Raji (cell line): ENCODE data around the gene DBR1.

Source experiments
- POLR2A ChIP-seq: IDR thresholded peaks from 2 replicates; pipeline ENCODE4 v1.6.1; 2011; ENCODE audit warnings: low read depth, low read length, control low read depth; ENCODE audit not compliant: insufficient read depth

The DBR1 gene

DNA sequence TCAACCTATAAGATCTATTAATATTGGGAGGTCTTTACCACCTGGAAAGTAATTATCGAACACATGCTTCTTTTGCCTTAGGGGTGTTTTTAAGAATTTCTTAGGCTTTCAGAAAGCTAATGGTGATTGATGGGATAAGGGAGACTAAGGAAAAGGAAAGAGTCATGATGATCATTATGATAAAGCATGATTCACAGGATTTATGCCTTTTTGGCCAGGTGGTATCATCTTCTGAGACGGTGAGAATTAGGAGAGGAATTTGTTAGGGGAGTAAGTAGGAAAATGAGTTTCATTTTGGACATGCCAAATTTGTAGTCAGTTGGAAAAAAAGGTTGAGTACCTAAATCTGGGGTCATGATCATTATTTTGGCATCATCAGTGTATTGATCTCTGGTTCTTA is 21.3 kb upstream of the DBR1 start:
- no peak for TF ChIP-seq POLR2A

DNA sequence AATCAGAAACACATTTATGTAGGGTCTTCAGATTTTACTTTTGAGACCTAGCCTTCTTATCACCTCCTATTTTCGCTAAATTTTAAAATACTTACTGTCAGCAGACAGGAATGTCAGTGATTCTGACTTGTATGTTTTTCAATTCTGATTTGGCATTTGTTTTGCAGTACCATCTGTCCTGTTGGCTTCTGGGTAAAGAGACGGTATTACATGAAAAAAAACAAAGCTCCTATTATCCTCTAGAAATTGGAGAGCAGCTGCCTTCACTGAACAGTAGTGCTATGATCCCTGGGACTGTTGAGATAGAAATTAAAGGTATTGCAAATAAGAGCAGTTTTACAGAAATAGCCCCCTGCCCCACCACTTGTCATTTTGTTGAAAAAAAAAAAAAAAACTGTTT is 20.8 kb upstream of the DBR1 start:
- TF ChIP-seq POLR2A = no peak

DNA sequence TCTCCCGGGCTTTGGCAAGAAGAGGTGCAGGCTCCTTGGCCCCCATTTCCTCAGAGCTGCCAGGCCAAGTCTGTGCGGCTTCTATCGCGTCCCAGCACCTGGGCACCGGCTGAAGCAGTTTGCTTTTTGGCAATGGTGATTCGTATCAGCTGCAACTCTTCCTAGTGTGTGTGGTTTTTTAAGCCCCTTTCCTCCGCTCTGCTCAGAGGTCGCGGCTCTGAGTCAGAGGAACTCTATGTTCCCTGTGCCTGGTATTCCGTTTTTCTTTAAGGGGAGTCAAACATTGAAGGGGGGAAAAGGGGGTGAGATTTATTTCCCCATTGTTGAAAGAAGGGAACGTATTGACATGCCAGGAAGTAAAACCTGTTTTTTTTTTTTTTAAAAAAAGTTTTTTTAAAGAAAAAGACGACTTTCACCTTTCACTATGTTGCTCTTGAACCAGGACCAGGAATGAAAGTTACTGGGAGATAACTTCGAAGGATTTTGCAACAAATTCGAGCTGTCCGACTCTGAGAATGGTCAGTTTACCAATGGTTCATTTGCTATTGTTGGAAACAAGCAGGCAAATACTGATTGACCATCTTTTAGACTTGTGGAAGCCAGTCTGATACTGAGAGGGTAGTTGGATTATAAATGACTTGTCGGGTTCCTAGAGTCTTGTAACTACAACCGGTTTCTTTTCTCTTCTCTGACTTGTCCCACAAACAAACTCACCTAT is 13.5 kb upstream of the DBR1 start:
- TF ChIP-seq POLR2A = no peak

DNA sequence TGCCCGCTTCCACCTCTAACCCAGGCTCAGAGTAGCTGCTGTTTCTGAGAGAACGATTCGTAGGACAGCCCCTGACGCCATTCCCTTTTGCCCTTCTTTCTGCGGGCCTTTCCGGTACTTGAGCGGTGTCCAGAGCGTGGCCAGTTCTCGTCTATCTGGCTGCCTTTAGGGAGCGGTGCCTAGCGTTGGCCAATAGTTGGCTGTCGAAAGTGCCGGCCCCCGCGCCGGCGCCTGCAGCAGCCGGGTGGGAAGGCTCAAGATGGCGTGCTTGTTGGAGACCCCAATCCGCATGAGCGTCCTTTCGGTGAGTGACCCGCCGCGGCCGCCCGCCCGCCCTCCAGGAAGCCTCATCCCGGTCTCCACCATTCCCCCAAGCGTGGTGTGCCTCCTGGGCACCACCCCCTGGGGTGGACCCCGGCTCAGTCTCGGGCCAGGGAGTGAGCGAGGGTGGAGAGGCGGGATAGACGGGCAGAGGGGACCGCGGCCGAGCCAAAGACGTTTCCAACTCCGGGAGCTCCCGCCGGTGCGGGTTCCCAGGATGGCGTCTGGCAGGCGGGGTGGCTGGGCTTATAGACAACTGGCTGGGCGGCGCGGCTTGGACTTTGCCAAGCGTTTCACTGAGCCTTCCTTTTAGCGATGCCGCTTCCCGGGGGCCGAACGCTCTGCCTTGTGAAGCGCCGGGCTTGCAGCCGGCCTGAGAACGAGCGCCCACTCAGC is 12.7 kb upstream of the DBR1 start, which contains the start of gene ARMC8:
Gene ARMC8 (plus strand): TSS at position 6 of the 717 bp plus-strand sequence. CDS start 254 bp downstream, at position 260.
- peak; percentile 80 for TF ChIP-seq POLR2A

DNA sequence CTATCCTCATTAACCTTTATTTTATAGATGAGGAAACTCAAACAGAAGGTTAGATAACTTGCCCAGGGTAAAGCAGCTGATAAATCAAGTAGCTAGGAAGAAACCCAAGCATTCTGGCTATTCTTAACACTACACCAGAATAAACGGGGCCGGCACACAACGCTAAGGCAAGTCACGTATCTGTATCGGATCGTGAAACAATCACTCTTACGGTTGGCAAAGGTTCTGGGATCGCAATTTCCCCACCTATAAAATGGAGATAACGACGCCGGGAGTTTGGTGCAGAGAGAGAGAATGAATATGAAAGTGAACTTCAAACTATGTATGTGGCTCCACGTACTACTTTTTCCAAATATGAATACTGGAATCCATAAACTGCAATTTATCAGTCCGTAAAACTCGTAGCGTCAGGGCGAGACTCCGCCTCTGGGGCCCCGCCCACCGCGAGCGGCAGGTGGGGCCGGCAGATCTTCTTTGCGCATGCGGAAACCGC is 12.1 kb upstream of the DBR1 start:
- TF ChIP-seq POLR2A = no peak

DNA sequence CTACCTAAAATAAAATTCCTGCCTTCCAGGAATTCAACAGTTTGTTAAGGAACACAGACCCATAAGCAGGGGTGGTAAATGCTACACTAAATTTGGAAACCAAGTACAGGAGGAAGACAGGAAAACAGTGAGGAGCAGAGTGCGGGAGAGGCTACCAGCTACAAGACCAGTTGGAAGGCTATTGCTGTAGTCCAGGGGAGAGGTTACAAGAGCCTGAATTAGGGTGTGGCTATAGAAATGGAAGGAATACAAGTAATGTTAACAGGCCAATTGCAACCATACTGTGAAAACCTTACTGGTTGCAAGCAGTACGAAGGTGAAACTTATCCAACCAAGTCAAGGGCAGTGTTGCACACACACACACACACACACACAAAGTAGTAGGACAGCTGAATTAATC is 11.5 kb upstream of the DBR1 start:
- TF ChIP-seq POLR2A = no peak

DNA sequence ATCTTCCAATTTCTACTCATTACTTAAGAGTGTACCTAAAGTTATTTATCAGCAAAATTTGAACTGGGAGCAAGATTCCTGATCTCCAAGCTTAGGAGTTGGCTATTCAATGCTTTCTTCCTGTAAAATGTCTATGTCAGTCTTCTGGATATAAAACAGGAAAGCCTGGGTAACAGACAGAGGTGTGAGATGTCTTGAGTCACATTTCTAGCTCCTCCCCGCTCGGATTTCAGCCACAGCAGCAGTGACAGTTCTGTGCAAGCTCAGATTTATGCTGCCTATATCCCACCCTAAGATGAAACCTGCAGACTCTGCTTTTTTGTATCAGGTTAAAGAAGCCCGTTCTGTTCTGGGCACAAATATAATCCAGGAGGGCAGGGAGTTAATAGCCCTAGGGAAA is 10.3 kb upstream of the DBR1 start:
- TF ChIP-seq POLR2A = no peak

DNA sequence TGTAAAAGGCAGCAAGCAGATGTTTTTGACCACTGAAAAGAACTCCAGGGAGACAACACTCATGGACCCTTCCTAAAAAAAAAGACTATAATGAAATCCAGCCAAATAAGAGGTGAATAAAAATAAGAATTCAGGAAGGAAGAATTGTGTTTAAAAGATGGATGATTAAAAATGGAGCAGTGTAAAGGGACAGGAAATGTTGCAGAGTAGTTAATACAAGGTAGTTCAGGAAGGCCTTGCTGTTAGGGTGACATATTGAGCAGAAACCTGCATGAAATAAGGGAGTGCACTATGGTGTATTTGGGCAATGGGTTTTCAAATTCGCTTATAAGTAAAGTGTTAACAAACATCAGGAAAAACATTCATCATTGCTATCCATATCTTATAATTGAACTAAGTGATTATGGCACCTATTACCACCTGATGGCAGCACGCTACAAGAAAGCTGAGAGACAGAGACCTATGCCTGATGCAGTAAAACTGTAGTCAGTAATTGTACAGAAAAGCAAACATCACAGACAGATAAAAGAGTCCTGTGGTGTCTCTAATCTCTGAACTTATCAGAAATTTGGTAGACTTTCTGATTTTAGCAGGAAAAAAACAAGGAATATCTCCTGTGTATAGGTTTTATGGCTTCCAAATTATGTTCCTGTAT is 5.8 kb upstream of the DBR1 start:
- no peak for TF ChIP-seq POLR2A

DNA sequence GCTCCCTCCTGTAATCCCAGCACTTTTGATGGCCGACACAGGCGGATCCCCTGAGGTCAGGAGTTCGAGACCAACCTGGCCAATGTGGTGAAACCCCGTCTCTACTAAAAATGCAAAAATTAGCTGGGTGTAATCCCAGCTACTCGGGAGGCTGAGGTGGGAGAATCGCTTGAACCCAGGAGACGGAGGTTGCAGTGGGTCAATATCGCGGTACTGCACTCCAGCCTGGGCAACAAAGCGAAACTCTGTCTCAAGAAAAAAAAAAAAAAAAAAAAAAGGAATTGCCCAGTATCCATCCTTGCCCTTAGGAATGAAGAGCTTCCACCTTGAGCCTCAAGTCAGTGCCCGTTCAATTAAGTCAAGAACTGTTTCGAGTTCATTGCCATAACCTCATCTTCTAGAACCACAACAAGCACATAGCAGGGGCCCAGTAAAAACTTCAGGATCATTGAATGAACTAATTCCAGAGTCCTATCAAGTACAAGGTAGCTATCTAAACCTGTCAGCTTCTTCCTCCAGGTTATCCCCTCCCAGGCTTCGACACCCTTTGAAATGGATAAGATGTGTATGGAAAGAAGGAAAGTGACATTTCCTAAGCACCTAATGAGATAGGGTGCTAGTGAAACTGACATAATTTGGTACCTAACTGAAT is 826 bp downstream of the DBR1 start:
- no peak for TF ChIP-seq POLR2A

DNA sequence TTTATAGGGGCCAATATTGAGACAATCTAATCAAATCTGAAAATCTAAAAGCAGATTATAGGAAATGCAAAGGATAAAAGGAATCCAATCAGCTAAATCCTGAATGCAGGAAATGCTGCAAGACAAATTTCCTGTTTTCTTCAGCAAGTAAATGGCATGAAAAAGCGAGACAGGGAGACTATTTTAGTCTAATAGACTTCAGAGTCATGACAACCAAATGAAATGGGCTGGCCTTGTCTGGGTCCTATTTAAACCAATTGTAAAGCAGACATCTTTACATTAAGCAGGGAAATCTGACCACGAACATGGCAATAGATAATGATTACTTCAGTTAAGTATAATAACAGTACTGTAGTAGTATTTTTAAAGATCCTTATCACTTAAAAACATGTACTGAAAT is 2.1 kb downstream of the DBR1 start:
- TF ChIP-seq POLR2A = no peak

DNA sequence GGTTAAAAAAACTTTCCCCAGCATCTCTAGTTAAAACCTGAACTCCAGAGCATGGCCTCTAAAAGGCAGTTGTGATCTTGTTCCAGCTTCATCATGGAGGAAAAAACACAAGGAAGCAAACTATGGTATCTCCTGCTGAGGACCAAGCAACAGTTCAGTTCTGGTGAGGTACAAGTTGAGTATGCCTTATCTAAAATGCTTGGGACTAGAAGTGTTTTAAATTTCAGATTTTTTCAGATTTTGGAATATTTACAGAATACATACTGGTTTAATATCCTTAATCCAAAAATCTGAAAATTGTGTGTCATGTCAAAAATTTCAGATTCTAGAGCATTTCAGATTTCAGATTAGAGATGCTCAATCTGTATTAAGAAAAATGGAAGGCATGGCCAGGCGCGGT is 9.7 kb downstream of the DBR1 start:
- no peak for TF ChIP-seq POLR2A

DNA sequence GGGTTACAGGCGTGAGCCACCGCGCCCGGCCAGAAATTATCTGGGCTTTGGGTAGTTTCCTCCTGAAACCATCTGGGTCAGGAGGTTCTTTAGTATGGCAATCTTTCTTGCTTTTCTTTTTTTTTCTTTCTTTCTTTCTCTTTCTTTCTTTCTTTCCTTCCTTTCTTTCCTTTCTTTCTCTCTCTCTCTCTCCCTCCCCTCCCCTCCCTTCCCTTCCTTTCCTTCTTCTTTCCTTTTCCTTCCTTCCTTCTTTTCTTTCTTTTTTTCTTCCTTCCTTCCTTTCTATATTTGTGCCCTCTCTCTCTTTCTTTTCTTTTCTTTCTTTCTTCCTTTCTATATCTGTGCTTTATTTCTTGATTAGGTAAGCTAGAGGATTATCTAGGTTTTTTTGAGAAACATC is 17.0 kb downstream of the DBR1 start:
- TF ChIP-seq POLR2A = no peak

DNA sequence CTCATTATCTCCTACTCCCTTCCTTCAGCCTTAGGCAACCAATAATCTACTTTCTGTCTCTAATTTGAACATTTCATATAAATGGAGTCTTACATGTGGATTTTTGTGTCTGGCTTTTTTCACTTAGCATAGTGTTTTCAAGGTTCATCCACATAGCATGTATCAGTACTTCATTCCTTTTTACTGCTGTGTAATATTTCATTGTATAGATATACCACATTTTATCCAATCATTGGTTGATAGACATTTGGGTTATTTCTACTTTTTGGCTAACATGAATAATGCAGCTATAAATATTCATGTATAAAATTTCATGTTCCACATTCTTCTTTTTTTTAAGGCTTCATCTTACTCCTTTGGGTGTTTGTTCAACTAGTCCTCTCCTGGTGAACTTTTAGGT is 20.2 kb downstream of the DBR1 start:
- TF ChIP-seq POLR2A = no peak

DNA sequence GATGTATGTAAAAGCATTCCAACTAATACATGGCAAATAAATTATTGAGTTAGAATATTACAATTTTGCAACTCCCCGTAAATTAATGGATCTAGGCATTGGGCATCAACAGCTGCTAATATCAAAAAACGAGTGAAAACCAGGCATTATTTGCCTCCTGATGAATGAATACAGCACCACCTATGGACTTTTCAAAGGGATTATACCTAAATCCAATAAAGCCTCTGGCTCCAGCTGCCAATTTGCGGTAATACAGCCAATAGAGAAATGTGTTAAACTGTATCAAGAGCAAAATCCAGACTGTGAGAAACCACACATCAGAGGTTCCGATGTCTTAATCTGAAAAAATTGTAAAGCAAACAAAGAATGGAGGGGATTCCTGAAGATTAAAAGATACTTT is 26.2 kb downstream of the DBR1 start:
- no peak for TF ChIP-seq POLR2A

DNA sequence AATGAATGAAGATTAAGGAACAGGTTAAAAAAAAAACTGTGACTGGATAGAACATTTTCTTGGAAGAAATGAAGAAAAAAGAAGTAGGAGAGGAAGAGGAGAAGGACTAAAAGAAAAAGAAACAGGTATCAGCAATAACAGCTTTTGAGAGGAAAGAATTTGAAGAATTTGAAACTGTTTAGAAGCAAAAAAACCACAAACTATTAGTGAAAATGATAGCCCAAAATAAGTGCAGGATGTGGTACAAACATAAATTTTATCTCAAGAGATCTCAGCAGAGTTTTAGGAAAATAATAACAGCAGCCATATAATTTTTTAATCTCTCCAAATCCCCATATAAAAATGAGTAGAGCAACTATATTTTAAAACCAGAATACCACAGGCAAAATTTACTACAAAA is 33.8 kb downstream of the DBR1 start:
- no peak for TF ChIP-seq POLR2A
